A549 (cell line): Measurements from ENCODE around the gene SRMS.

Source experiments
- CEBPB ChIP-seq, 2 experiments: fragments of >200 bp in 1 of 2; sonication (Bioruptor Twin) in 1 of 2; formaldehyde crosslinking in 1 of 2; IDR thresholded peaks; 2 replicates each; pipeline ENCODE4 v1.6.1; 2012 to 2016
- EP300 ChIP-seq, 2 experiments: fragments of >200 bp; sonication (Bioruptor Twin); formaldehyde crosslinking; IDR thresholded peaks; 2 replicates in 1 of 2; 3 replicates in 1 of 2; pipeline ENCODE4 v1.6.1; 2016 to 2017
- FOSL2 ChIP-seq, 2 experiments: fragments of 450-650 bp in 1 of 2; fragments of >200 bp in 1 of 2; sonication (Bioruptor Twin) in 1 of 2; formaldehyde crosslinking; IDR thresholded peaks; 2 replicates each; pipeline versions ENCODE4 v1.5.0 to v1.6.1; 2016 to 2020; ENCODE audit warnings: mild to moderate bottlenecking in 1 of 2, moderate library complexity in 1 of 2
- JUN ChIP-seq, 2 experiments: fragments of >200 bp; sonication (Bioruptor Twin); formaldehyde crosslinking; IDR thresholded peaks; 2 replicates in 1 of 2; 3 replicates in 1 of 2; pipeline ENCODE4 v1.6.1; 2016 to 2017
- NPAS2 ChIP-seq: fragments of 250-450 bp; sonication (Bioruptor Pico); IDR thresholded peaks from 2 replicates; pipeline ENCODE4 v1.8.0; 2022; ENCODE audit warnings: mild to moderate bottlenecking, moderate library complexity, borderline replicate concordance
- POLR2A ChIP-seq: IDR thresholded peaks from 2 replicates; pipeline ENCODE4 v1.6.1; 2012; ENCODE audit warnings: mild to moderate bottlenecking, low read length
- RNF2 ChIP-seq: fragments of 200-600 bp; sonication (generic); IDR thresholded peaks from 2 replicates; pipeline ENCODE4 v1.6.1; 2016; ENCODE audit warnings: low read depth, mild to moderate bottlenecking, antibody characterized with exemption, moderate library complexity, borderline replicate concordance
- SREBF2 ChIP-seq: fragments of 450-650 bp; IDR thresholded peaks from 2 replicates; pipeline ENCODE4 v1.6.1; 2014; ENCODE audit warnings: mild to moderate bottlenecking, moderate library complexity
- TF ChIP-seq, protein P1 (sequence below): fragments of >200 bp; sonication (Bioruptor Twin); formaldehyde crosslinking; IDR thresholded peaks from 3 replicates; pipeline ENCODE4 v1.5.1; 2016
- TF ChIP-seq, protein P2 (sequence below): IDR thresholded peaks from 2 replicates; pipeline ENCODE4 v1.6.1; 2012; ENCODE audit warnings: low read depth, borderline replicate concordance

DNA sequence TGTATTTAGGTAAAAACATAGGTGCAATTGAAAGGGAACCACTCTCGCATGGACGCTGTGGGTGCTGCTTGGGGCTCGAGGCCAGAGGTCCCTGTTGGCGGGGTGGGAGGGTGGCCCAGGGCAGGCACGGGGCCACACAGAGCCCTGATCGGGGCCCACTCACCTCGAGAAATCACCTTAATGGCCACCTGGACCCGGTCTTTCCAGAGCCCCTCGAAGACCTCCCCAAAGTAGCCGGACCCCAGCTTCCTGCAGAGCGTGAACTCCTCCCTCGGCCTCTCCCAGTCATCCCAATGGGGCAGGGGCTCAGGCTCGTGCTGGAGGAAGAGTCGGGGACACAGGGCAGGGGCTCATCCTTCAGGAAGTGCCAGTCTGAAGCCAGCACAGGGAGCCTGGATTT, 14.2 kb downstream of the SRMS start:
- TF ChIP-seq POLR2A, result no peak
- TF ChIP-seq NPAS2 (CRISPR knock-in tag), result no peak
- TF ChIP-seq, protein P1, sequence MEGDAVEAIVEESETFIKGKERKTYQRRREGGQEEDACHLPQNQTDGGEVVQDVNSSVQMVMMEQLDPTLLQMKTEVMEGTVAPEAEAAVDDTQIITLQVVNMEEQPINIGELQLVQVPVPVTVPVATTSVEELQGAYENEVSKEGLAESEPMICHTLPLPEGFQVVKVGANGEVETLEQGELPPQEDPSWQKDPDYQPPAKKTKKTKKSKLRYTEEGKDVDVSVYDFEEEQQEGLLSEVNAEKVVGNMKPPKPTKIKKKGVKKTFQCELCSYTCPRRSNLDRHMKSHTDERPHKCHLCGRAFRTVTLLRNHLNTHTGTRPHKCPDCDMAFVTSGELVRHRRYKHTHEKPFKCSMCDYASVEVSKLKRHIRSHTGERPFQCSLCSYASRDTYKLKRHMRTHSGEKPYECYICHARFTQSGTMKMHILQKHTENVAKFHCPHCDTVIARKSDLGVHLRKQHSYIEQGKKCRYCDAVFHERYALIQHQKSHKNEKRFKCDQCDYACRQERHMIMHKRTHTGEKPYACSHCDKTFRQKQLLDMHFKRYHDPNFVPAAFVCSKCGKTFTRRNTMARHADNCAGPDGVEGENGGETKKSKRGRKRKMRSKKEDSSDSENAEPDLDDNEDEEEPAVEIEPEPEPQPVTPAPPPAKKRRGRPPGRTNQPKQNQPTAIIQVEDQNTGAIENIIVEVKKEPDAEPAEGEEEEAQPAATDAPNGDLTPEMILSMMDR, result no peak
- TF ChIP-seq FOSL2 (IDR thresholded peaks at IDR 0.05), result no peak
- no peak for TF ChIP-seq FOSL2 (CRISPR knock-in tag; IDR thresholded peaks at IDR 0.05)
- no peak for TF ChIP-seq EP300 (IDR thresholded peaks at IDR 0.05)
- TF ChIP-seq, protein P2, sequence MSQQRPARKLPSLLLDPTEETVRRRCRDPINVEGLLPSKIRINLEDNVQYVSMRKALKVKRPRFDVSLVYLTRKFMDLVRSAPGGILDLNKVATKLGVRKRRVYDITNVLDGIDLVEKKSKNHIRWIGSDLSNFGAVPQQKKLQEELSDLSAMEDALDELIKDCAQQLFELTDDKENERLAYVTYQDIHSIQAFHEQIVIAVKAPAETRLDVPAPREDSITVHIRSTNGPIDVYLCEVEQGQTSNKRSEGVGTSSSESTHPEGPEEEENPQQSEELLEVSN, result no peak
- no peak for TF ChIP-seq JUN (IDR thresholded peaks at IDR 0.05)
- TF ChIP-seq RNF2, result no peak
- no peak for TF ChIP-seq CEBPB (IDR thresholded peaks at IDR 0.05)
- TF ChIP-seq SREBF2, result no peak
